HK-2 (cell line): ENCODE measurements around the gene KIDINS220.

Source experiments
- DNase-seq: peaks from one replicate; pipeline ENCODE4 v3.0.0-alpha.2; 2018; ENCODE audit not compliant: unreplicated experiment

Gene KIDINS220

GRCh38 chr2:8836971-8837794, at the start of gene KIDINS220:
KIDINS220 (minus strand) TSS chr2:8837613; CDS start chr2:8827093, 10,520 bp downstream.
- peak; percentile 86 for DNase-seq

GRCh38 chr2:8886876-8887275, 49.5 kb upstream of the KIDINS220 start:
- no peak for DNase-seq

GRCh38 chr2:8886202-8886518, 48.7 kb upstream of the KIDINS220 start:
- DNase-seq = no peak

GRCh38 chr2:8885449-8886201, 48.2 kb upstream of the KIDINS220 start:
- no peak for DNase-seq

GRCh38 chr2:8884812-8885211, 47.4 kb upstream of the KIDINS220 start:
- no peak for DNase-seq

- DNase-seq = no peak
These were observed 44.7 kb upstream of the KIDINS220 start for GRCh38 chr2:8882094-8882493.

GRCh38 chr2:8877894-8878293, 40.5 kb upstream of the KIDINS220 start:
- no peak for DNase-seq

GRCh38 chr2:8877332-8877731, 39.9 kb upstream of the KIDINS220 start:
- no peak for DNase-seq

GRCh38 chr2:8876628-8877027, 39.2 kb upstream of the KIDINS220 start:
- DNase-seq = no peak

- no peak for DNase-seq
These were observed 35.5 kb upstream of the KIDINS220 start for GRCh38 chr2:8872821-8873432.

GRCh38 chr2:8870441-8870840, 33.0 kb upstream of the KIDINS220 start:
- no peak for DNase-seq

GRCh38 chr2:8867363-8867762, 29.9 kb upstream of the KIDINS220 start:
- no peak for DNase-seq

GRCh38 chr2:8863331-8863953, 26.0 kb upstream of the KIDINS220 start:
- no peak for DNase-seq

- DNase-seq = no peak
These were observed 24.8 kb upstream of the KIDINS220 start for GRCh38 chr2:8862230-8862629.

GRCh38 chr2:8861797-8862196, 24.4 kb upstream of the KIDINS220 start:
- no peak for DNase-seq

GRCh38 chr2:8860239-8860638, 22.8 kb upstream of the KIDINS220 start:
- no peak for DNase-seq

- DNase-seq = no peak
These were observed 21.5 kb upstream of the KIDINS220 start for GRCh38 chr2:8858910-8859309.

- no peak for DNase-seq
These were observed 20.9 kb upstream of the KIDINS220 start for GRCh38 chr2:8858264-8858663.

GRCh38 chr2:8857709-8858108, 20.3 kb upstream of the KIDINS220 start:
- DNase-seq = no peak

GRCh38 chr2:8856176-8856575, 18.8 kb upstream of the KIDINS220 start:
- no peak for DNase-seq

- DNase-seq = no peak
These were observed 17.6 kb upstream of the KIDINS220 start for GRCh38 chr2:8855010-8855409.

GRCh38 chr2:8853426-8853825, 16.0 kb upstream of the KIDINS220 start:
- no peak for DNase-seq
